Stomach (tissue), 4 donors: Measurements from ENCODE around the gene FXN.

ENCODE experiments used
- EP300 ChIP-seq: sonication (generic); formaldehyde crosslinking; IDR thresholded peaks from one replicate; pipeline ENCODE4 v1.6.1; 2017; ENCODE audit warnings: antibody characterized with exemption
- TF ChIP-seq, protein P1 (sequence below), 7 experiments: fragments of 450-650 bp in 4 of 7; fragments of 200-600 bp in 3 of 7; sonication (generic) in 3 of 7; IDR thresholded peaks; one replicate each; pipeline ENCODE4 v1.5.1; 2016 to 2019; ENCODE audit warnings: antibody characterized with exemption in 7 of 7, control low read depth in 2 of 7, mild to moderate bottlenecking in 1 of 7

DNA sequence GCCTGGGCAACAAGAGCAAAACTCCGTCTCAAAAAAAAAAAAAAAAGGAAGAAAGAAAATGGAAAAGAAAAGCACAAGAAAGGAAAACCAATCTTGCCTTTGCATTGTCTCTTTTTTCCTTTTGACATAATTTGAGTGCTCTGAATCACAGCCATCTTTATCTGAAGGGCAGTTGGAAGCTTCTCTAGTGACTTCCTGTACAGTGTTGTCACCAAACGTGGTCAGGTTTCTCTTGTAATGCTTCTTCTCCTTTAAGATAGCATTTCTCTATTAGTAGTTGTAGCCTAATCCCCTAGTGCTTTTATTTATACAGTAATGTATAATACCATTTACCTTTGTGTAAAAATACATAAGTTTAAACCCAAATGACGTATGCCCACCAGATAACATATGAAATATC is 39.8 kb upstream of the FXN start:
- TF ChIP-seq, protein P1, sequence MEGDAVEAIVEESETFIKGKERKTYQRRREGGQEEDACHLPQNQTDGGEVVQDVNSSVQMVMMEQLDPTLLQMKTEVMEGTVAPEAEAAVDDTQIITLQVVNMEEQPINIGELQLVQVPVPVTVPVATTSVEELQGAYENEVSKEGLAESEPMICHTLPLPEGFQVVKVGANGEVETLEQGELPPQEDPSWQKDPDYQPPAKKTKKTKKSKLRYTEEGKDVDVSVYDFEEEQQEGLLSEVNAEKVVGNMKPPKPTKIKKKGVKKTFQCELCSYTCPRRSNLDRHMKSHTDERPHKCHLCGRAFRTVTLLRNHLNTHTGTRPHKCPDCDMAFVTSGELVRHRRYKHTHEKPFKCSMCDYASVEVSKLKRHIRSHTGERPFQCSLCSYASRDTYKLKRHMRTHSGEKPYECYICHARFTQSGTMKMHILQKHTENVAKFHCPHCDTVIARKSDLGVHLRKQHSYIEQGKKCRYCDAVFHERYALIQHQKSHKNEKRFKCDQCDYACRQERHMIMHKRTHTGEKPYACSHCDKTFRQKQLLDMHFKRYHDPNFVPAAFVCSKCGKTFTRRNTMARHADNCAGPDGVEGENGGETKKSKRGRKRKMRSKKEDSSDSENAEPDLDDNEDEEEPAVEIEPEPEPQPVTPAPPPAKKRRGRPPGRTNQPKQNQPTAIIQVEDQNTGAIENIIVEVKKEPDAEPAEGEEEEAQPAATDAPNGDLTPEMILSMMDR (IDR thresholded peaks at IDR 0.05) = no peak
- TF ChIP-seq EP300 = no peak
